Measurements from ENCODE around the gene MIA.
"Not testable (repeated sequence)": the region's sequence is repeated elsewhere in the genome, so short reads cannot be mapped to it uniquely, and the experiment has no call there.

Gene MIA

GRCh38 chr19:40810160-40810559 is 34.8 kb downstream of the MIA start:
- DNase-seq (ENCODE audit: low read depth) = no peak
- TF ChIP-seq CTCF (conservative IDR thresholded peaks at IDR 0.05; ENCODE audit: low read depth, low read length) = no peak
- H3K4me3 ChIP-seq (ENCODE audit: low read length) = no peak overlapping the region

- DNase-seq (ENCODE audit: low read depth) = not testable (repeated sequence)
Observed at GRCh38 chr19:40810649-40811408, 35.5 kb downstream of the MIA start.

GRCh38 chr19:40811478-40812341 is 36.4 kb downstream of the MIA start:
- H3K4me3 ChIP-seq (ENCODE audit: low read length) = peak overlapping the region; percentile 14

More at GRCh38 chr19:40810649-40811408, 35.5 kb downstream of the MIA start:
- peak overlapping the region; percentile 55 for H3K4me3 ChIP-seq (ENCODE audit: low read length)

GRCh38 chr19:40812571-40812970 is 37.2 kb downstream of the MIA start:
- not testable (repeated sequence) for H3K4me3 ChIP-seq (ENCODE audit: low read length); DNase-seq (ENCODE audit: low read depth)

More at GRCh38 chr19:40811478-40812341, 36.4 kb downstream of the MIA start:
- no peak for DNase-seq (ENCODE audit: low read depth)
- no peak for TF ChIP-seq CTCF (conservative IDR thresholded peaks at IDR 0.05; ENCODE audit: low read depth, low read length)

- no peak for DNase-seq (ENCODE audit: low read depth)
- no peak for TF ChIP-seq CTCF (conservative IDR thresholded peaks at IDR 0.05; ENCODE audit: low read depth, low read length)
- H3K4me3 ChIP-seq (ENCODE audit: low read length) = no peak overlapping the region
Observed at GRCh38 chr19:40813182-40813581, 37.9 kb downstream of the MIA start.

- no peak for DNase-seq (ENCODE audit: low read depth)
- TF ChIP-seq CTCF (conservative IDR thresholded peaks at IDR 0.05; ENCODE audit: low read depth, low read length) = no peak
- H3K4me3 ChIP-seq (ENCODE audit: low read length) = no peak overlapping the region
Observed at GRCh38 chr19:40815223-40815622, 39.9 kb downstream of the MIA start.

- TF ChIP-seq CTCF (conservative IDR thresholded peaks at IDR 0.05; ENCODE audit: low read depth, low read length) = peak; percentile 27
- DNase-seq (ENCODE audit: low read depth) = not testable (repeated sequence)
- H3K4me3 ChIP-seq (ENCODE audit: low read length) = peak overlapping the region; percentile 27
Observed at GRCh38 chr19:40818480-40819399, 43.4 kb downstream of the MIA start.
